Motor neuron (in vitro differentiated cells): ENCODE measurements around the gene GYPA. TPM values are rescaled to one million over a fixed set of nuclear protein-coding genes. Genes with fewer than 3 reads are reported as not detected.
"Not testable (repeated sequence)": the region's sequence is repeated elsewhere in the genome, so short reads cannot be mapped to it uniquely, and the experiment has no call there.

Experiments used
- ATAC-seq, 8 experiments: fragments of 200-7000 bp; cut with Tn5 transposase; replicated peaks in 6 of 8; 2 replicates each; pipeline ENCODE4 v1.8.0; 2021; ENCODE audit warnings: mild to moderate bottlenecking in 8 of 8, moderate library complexity in 8 of 8
- H3K27ac ChIP-seq, 2 donors: fragments of 250-450 bp; sonication (Bioruptor Pico); 2 replicates each; pipeline ENCODE4 v1.9.0; 2021; ENCODE audit warnings: antibody characterized with exemption in 2 of 2, mild to moderate bottlenecking in 2 of 2, moderate library complexity in 1 of 2
- H3K4me1 ChIP-seq, 2 donors: fragments of 250-450 bp; sonication (Bioruptor Pico); replicated peaks in 1 of 2; 2 replicates each; pipeline ENCODE4 v1.6.1; 2021; ENCODE audit warnings: antibody characterized with exemption in 2 of 2, mild to moderate bottlenecking in 2 of 2, moderate library complexity in 1 of 2
- H3K4me3 ChIP-seq, 5 donors: fragments of 250-450 bp; sonication (Bioruptor Pico); 2 replicates each; pipeline ENCODE4 v1.9.0; 2021; ENCODE audit warnings: antibody characterized with exemption in 5 of 5, mild to moderate bottlenecking in 5 of 5, moderate library complexity in 4 of 5
- WGBS, 10 experiments: fragments of 450-650 bp; shearing (Covaris generic); methylation state at CpG; one replicate each; pipeline ENCODE4 v1.0.0; 2022; 5-methylcytosine and 5-hydroxymethylcytosine counted together
- in situ Hi-C, 9 experiments: fragments of 400-800 bp; cut with MboI; loops; one replicate each; pipeline ENCODE4 v1.15.0; 2021; ENCODE audit warnings: low sequenced_read_pairs in 9 of 9, low pct_unique_long_range_greater_than_20kb in 2 of 9; ENCODE audit not compliant: unreplicated experiment in 9 of 9
- total RNA-seq, 8 experiments: library from RNA; unstranded; fragments of 300-600 nt; gene quantifications; 2 replicates each; pipeline versions ENCODE4 v1.2.3 to v1.2.4, GENCODE V29; 2022

Gene GYPA
- total RNA-seq, 8 experiments from 2014 or later, result 1.1 TPM; not detected in 7

DNA sequence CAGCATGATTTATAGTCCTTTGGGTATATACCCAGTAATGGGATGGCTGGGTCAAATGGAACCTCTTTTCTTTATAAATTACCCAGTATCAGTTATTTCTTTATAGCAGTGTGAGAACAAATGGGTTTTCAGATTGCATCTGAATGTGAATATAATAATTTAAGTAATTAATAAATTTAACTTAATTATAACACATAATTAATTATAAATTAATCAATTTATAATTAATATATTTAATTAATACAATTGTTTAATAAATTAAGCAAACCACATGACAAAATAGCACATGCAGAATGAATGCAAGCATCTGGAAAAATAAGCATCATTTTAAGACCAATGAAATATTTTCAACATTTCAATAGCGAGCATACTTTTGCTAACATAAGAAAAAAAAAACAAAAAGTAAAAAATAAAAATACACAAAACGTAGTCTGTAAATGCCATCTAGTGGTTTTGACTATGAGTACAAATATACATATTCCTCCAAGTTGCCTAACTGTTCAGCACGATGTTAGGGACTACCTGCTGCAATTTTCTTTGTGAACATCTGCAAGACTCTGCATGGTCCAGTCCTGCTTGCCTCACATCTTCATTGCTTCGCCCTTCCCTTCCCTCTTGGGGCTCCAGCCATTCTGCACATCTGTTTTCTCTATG lies 16.4 kb downstream of the GYPA start:
- 0 to 100% (median 75%) methylated on average over 1 to 3 of the region's 4 CpGs; no CpG with 5 or more reads in 1 of the 10 experiments for WGBS, 10 experiments
- H3K4me1 ChIP-seq, H3K27ac ChIP-seq, ATAC-seq, in situ Hi-C loops, H3K4me3 ChIP-seq: not testable (repeated sequence)

DNA sequence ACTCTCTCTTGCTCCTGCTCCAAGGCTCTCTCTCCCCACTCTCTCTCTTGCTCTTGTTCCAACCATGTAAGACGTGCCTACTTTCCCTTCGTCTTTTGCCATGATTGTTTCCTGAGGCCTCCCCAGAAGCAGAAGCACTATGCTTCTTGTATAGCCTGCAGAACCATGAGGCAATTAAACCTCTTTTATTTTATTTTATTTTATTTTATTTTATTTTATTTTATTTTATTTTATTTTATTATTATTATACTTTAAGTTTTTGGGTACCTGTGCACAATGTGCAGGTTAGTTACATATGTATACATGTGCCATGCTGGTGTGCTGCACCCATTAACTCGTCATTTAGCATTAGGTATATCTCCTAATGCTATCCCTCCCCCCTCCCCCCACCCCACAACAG lies 17.2 kb downstream of the GYPA start:
- H3K4me3 ChIP-seq, ATAC-seq, H3K4me1 ChIP-seq, H3K27ac ChIP-seq, in situ Hi-C loops: not testable (repeated sequence)
- WGBS, 10 experiments, result 61 to 100% (median 94%) methylated on average over 2 of the region's 3 CpGs; no CpG with 5 or more reads in 5 of the 10 experiments

DNA sequence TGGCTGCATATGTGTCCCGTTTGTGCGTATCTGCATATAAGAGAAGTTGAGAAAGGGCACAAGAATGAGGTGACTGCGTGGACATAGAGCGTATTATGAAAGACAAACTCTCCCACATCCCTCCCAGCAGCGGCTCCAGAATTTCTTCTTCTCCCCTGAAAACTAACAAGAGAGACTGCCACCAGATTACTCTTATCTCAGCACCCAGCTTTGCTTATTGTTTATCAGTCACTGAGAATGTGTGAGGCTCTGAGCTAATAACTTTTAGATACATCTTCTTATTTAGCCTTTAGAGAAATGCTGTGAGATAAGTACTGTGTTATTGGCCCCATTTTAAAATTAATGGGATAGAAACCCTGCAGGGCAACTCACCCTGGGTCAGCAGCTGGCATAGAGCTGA lies 20.8 kb downstream of the GYPA start:
- ATAC-seq, H3K4me3 ChIP-seq, H3K4me1 ChIP-seq, H3K27ac ChIP-seq, in situ Hi-C loops: not testable (repeated sequence)
- 0 to 83% (median 71%) methylated on average over 1 to 3 of the region's 5 CpGs; no CpG with 5 or more reads in 7 of the 10 experiments for WGBS, 10 experiments

DNA sequence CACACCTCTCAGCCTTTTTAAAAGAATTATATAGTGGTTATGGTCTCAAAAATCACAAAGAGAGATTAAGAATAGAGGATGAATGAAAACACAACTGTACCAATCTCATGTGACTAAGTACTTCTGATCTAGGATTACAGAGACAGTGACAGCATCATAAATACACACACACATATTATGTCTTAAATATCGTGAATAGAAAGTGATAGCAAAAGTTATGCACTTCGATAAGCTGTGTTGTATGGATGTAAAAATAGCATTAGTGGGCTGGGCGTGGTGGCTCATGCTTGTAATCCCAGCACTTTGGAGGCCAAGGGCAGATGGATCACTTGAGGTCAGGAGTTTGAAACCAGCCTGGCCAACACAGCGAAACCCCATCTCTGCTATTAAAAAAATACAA lies 25.0 kb downstream of the GYPA start:
- in situ Hi-C loops, result no loop called here
- no peak overlapping the region for H3K4me3 ChIP-seq
- H3K4me1 ChIP-seq, result peaks cover 0 to 8% of the 10 kb centered on the region in 2 donors
- no peak overlapping the region for H3K27ac ChIP-seq
- no peak for ATAC-seq
- WGBS, 10 experiments, result 12 to 100% (median 73%) methylated on average over 1 to 4 of the region's 4 CpGs; no CpG with 5 or more reads in 2 of the 10 experiments

DNA sequence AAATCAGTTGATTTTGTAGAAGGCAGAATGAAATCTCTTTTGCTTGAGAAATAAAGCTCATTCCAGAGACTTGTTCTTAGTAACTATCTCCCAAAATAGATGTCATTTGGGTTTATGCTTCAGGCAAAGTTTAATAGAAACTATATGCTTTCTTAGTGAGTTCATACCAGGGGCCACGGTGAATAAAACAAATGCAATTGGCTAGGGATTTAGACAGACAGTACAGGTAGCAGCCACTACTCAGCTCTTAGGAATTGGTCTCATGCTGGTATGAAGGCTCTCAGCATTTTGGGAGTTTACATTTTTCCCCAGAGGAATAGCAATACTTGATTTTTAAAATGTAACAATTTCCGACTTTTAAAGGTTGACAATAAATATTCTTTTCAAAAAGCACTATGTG lies 27.0 kb downstream of the GYPA start:
- ATAC-seq, result no peak
- H3K4me3 ChIP-seq, result no peak overlapping the region
- 17 to 100% (median 79%) methylated on average over 1 to 2 of the region's 2 CpGs; no CpG with 5 or more reads in 2 of the 10 experiments for WGBS, 10 experiments
- in situ Hi-C loops, result no loop called here
- H3K4me1 ChIP-seq, result peaks cover 0 to 19% of the 10 kb centered on the region in 2 donors
- no peak overlapping the region for H3K27ac ChIP-seq

DNA sequence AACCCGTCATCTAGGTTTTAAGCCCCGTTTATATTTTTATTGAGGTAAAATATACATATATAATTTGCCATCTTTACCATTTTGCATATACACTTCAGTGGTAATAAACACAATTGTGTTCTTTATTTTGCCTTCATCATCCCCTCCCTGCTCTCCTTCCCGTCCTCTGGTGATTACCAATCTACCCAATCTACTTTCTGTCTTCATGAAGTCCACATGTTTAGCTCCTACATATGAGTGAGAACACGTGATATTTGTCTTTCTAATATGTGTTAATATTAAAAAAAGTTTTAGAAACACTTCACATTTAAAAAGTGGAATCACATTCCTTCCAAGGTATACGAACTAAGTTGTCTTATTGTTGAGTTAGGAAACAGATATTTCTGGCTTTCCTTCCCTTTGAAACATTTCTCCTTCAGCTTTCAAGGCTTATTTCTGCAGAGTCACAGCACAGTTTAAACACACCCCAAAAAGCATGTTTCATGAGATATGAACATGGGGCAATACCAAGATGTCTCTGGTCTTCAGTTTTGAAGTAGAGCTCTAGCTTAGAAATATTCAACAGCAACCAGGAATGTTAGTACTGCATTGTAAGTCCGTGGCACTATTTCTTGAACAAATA lies 35.9 kb downstream of the GYPA start:
- WGBS, 10 experiments, result 9 to 100% (median 86%) methylated on average over 4 to 6 of the region's 6 CpGs; no CpG with 5 or more reads in 1 of the 10 experiments
- in situ Hi-C loops, result no loop called here
- no peak overlapping the region for H3K27ac ChIP-seq
- H3K4me3 ChIP-seq, result no peak overlapping the region
- H3K4me1 ChIP-seq, result peaks cover 0 to 11% of the 10 kb centered on the region in 2 donors
- ATAC-seq, result no peak

DNA sequence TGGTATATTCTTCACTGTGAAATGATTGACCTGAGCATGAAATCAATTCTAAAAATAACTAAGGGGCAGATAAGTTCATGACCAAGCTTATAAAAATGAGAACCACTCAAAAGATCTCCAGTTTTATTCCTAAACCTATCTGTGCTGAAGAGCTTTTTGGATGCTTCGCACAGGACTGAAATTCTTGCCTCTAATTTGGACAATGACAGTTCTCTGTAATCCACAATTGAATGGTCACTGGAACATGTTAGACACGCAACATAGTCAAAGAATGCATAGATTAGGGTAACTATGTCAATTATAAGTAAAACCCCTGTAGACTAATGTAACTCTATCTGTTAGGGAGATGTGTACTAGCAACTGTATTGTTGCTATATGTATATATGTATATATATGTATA lies 42.7 kb downstream of the GYPA start:
- 100% methylated on average over 1 of the region's 2 CpGs; no CpG with 5 or more reads in 9 of the 10 experiments for WGBS, 10 experiments
- H3K4me1 ChIP-seq, result peaks cover 0 to 20% of the 10 kb centered on the region in 2 donors
- in situ Hi-C loops, H3K27ac ChIP-seq, ATAC-seq, H3K4me3 ChIP-seq: not testable (repeated sequence)

DNA sequence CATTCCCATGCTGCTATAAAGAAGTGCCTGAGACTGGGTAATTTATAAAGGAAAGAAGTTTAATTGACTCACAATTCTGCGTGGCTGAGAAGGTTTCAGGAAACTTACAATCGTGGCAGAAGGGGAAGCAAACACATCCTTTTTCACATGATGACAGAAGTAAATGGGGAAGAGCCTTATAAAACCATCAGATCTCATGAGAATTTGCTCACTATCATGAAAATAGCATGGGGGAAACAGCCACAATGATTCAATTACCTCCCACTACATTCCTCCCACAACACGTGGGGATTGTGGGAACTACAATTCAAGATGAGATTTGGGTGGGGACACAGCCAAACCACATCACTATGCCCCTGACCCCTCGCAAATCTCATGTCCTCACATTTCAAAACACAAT lies 46.5 kb downstream of the GYPA start:
- peaks cover 0 to 20% of the 10 kb centered on the region in 2 donors for H3K4me1 ChIP-seq
- ATAC-seq, H3K27ac ChIP-seq, in situ Hi-C loops, H3K4me3 ChIP-seq: not testable (repeated sequence)
- WGBS, 10 experiments, result 0% methylated on average over 1 of the region's 4 CpGs; no CpG with 5 or more reads in 9 of the 10 experiments

DNA sequence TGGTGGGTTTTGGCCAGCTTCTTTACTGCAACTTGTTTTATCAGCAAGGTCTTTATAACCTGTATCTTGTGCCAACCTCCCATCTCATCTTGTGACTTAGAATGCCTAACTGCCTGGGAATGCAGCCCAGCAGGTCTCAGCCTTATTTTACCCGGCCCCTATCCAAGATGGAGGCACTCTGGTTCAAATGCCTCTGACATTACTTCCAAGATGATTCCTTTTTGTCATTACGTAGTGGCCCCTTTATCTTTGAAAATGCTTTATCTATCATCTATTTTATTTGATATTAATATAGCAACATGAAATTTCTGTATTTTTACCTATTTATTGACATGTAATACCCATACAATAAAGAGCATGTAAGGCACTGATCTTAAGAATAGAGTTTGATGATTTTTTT lies 49.3 kb downstream of the GYPA start:
- 10 to 100% (median 89%) methylated on average over 1 to 2 of the region's 2 CpGs; no CpG with 5 or more reads in 4 of the 10 experiments for WGBS, 10 experiments
- H3K4me3 ChIP-seq, in situ Hi-C loops, ATAC-seq, H3K4me1 ChIP-seq, H3K27ac ChIP-seq: not testable (repeated sequence)

DNA sequence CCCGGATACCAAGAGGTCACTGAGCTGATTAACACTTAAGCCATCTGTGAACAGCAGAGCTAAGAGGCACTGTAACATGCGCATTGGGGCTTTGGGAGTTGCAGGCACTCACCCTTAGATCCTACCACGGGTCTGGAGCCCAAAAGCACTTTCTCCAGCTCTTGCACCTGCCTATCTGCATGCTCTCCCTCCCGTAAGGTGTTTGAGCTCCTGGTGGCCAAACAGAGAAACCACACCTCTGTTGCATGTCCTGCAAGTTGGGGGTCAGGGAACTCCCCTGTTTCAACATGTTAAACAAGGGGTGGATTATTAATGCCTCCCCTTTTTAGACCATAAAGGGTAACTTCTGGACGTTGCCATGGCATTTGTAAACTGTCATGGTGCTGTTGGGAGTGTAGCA lies 49.8 kb downstream of the GYPA start:
- H3K4me3 ChIP-seq, result no peak overlapping the region
- in situ Hi-C loops, result no loop called here
- 33 to 89% (median 83%) methylated on average over 3 of the region's 5 CpGs; no CpG with 5 or more reads in 6 of the 10 experiments for WGBS, 10 experiments
- ATAC-seq, result no peak
- no peaks in the 10 kb centered on the region for H3K4me1 ChIP-seq
- H3K27ac ChIP-seq, result no peak overlapping the region

DNA sequence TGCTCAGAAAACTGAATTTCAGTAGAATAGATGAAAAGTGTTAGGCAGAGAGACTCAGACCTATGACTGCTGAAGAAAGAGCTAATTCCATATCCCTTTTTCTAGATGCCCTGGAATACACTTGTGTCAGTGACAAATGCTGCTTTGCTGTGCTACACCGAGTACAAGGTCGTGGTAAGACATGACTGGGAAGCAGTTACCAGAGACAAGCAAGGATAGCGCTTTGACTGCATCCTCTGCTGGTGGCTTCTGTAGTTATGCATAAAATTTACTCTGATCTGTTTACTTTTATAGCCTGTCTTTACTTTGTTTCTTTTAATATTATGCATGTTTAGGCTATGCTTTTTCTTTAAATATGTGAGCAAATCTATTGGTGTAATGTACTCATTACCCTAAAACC lies 58.5 kb downstream of the GYPA start:
- in situ Hi-C loops, H3K4me3 ChIP-seq, H3K27ac ChIP-seq, H3K4me1 ChIP-seq: not testable (repeated sequence)
- 25 to 87% (median 62%) methylated on average over 2 to 3 of the region's 3 CpGs; no CpG with 5 or more reads in 6 of the 10 experiments for WGBS, 10 experiments
- peak in 1 of 8 experiments; percentile 20 for ATAC-seq

DNA sequence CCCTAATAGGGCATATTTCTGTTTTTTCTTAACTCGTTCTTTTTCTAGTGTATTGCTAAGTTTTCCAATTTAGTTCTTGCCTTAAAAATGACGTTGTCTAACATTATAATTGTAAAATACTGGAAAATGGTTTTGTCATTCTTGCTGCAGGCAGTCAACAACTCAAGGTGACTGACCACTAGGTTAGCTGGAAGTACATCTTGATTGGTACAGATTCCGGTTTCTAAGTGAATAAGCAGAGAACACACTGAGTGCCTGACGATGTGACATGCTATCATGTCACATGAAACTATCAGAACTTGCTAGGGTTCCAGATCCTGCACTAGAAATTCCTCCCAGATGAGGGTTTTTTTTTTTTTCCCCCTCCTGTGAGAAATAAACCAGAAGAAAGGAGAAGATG lies 60.4 kb downstream of the GYPA start:
- H3K4me1 ChIP-seq, H3K4me3 ChIP-seq, H3K27ac ChIP-seq, in situ Hi-C loops, ATAC-seq: not testable (repeated sequence)
- WGBS, 10 experiments, result 14 to 100% (median 81%) methylated on average over 1 to 3 of the region's 4 CpGs; no CpG with 5 or more reads in 3 of the 10 experiments

DNA sequence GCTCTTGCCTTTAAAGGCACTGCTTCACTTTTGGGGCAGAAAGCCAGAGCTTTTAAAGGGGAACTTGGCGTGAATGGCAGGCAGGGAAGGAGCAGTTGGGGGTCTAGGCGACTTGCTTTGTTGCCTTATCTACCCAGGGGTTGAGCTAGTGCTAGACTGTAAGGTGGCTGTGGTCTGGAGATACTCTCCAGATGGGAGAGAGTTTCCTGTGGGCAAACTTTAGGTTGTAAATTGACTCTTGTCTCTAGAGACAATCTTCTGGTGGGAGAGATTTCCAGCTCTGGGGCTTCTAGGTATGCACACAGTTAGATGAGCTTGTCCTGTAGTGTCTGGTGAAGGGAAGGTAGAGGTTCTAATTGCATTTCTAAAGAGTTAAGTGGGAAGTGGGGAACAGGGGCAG lies 61.8 kb downstream of the GYPA start:
- WGBS, 10 experiments, result no CpG with 5 or more reads among the region's 2 CpGs
- ATAC-seq, H3K4me1 ChIP-seq, H3K27ac ChIP-seq, in situ Hi-C loops, H3K4me3 ChIP-seq: not testable (repeated sequence)
